Endothelial cell (in vitro differentiated cells): Measurements from ENCODE around the gene FAM237A. TPM values are rescaled to one million over a fixed set of nuclear protein-coding genes. Genes with fewer than 3 reads are reported as not detected.

Experiments used
- DNase-seq: peaks from one replicate; pipeline ENCODE4 v3.0.0; 2021; ENCODE audit warnings: low spot score
- H3K27ac Mint-ChIP-seq: one replicate; pipeline ENCODE4 v1.8.0; 2021; ENCODE audit warnings: mixed read lengths, inconsistent platforms; ENCODE audit not compliant: unreplicated experiment
- H3K27me3 Mint-ChIP-seq: one replicate; pipeline ENCODE4 v1.8.0; 2021; ENCODE audit warnings: mild to moderate bottlenecking, moderate library complexity, mixed read lengths, inconsistent platforms; ENCODE audit not compliant: unreplicated experiment
- H3K36me3 Mint-ChIP-seq: one replicate; pipeline ENCODE4 v1.8.0; 2021; ENCODE audit warnings: mild to moderate bottlenecking, low read depth, mixed read lengths, inconsistent platforms; ENCODE audit not compliant: unreplicated experiment
- H3K4me1 Mint-ChIP-seq: one replicate; pipeline ENCODE4 v1.8.0; 2021; ENCODE audit warnings: mild to moderate bottlenecking, mixed read lengths, inconsistent platforms; ENCODE audit not compliant: unreplicated experiment
- H3K4me3 Mint-ChIP-seq: one replicate; pipeline ENCODE4 v1.8.0; 2021; ENCODE audit warnings: mild to moderate bottlenecking, mixed read lengths, inconsistent platforms; ENCODE audit not compliant: unreplicated experiment
- H3K9me3 Mint-ChIP-seq: one replicate; pipeline ENCODE4 v1.8.0; 2021; ENCODE audit warnings: mixed read lengths, inconsistent platforms; ENCODE audit not compliant: unreplicated experiment
- total RNA-seq: library from RNA; stranded (reverse); fragmentation: NEBNext Ultra II Directional; extraction: Animal tissue kit (Norgen Biotek cat#: 25700); gene quantifications from one replicate; pipeline ENCODE4 v1.2.1, GENCODE V29; 2021; ENCODE audit not compliant: unreplicated experiment
- TF ChIP-seq, protein P1 (sequence below): fragments of 200-600 bp; sonication (generic); IDR thresholded peaks from one replicate; pipeline ENCODE4 v1.5.0; 2021; ENCODE audit warnings: antibody characterized with exemption; ENCODE audit not compliant: unreplicated experiment

Gene FAM237A
- total RNA-seq, 1 donor from 2014 or later = not detected

DNA sequence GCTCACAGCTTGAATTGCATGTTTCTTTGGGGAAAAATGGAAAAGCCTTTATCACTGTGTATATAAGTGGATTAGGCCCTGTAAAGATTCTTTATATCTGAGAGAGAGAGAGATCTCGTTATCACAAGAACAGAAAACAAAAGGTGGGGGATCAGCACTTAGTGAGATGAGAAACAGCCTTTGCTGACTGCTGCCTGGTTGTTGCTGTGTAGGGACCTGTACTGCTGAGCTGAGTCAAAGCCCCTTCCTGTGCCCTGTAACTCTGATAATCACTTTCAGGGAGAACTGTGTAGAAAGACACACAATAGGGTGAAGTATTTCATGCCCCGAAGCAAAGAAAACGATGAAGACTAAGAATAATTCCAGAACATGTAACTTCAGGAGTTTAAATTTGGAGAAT, 30.6 kb upstream of the FAM237A start:
- no peaks in the 10 kb centered on the region for H3K27me3 Mint-ChIP-seq
- no peaks in the 10 kb centered on the region for H3K36me3 Mint-ChIP-seq
- H3K4me3 Mint-ChIP-seq = no peak overlapping the region
- H3K4me1 Mint-ChIP-seq = no peaks in the 10 kb centered on the region
- no peaks in the 10 kb centered on the region for H3K9me3 Mint-ChIP-seq
- TF ChIP-seq, protein P1, sequence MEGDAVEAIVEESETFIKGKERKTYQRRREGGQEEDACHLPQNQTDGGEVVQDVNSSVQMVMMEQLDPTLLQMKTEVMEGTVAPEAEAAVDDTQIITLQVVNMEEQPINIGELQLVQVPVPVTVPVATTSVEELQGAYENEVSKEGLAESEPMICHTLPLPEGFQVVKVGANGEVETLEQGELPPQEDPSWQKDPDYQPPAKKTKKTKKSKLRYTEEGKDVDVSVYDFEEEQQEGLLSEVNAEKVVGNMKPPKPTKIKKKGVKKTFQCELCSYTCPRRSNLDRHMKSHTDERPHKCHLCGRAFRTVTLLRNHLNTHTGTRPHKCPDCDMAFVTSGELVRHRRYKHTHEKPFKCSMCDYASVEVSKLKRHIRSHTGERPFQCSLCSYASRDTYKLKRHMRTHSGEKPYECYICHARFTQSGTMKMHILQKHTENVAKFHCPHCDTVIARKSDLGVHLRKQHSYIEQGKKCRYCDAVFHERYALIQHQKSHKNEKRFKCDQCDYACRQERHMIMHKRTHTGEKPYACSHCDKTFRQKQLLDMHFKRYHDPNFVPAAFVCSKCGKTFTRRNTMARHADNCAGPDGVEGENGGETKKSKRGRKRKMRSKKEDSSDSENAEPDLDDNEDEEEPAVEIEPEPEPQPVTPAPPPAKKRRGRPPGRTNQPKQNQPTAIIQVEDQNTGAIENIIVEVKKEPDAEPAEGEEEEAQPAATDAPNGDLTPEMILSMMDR = no peak
- peak overlapping the region; percentile 22 for H3K27ac Mint-ChIP-seq
- no peak for DNase-seq

- Mint-ChIP-seq H3K4me1 (no peaks in the 10 kb centered on the region), H3K4me3 (no peak overlapping the region), H3K27me3 (peaks cover 2% of the 10 kb centered on the region), H3K9me3 (no peaks in the 10 kb centered on the region), H3K36me3 (no peaks in the 10 kb centered on the region), H3K27ac (no peak overlapping the region)
- no peak for DNase-seq
- TF ChIP-seq, protein P1 = no peak
These were observed 27.5 kb upstream of the FAM237A start for GRCh38 chr2:206614811-206615210.

DNA sequence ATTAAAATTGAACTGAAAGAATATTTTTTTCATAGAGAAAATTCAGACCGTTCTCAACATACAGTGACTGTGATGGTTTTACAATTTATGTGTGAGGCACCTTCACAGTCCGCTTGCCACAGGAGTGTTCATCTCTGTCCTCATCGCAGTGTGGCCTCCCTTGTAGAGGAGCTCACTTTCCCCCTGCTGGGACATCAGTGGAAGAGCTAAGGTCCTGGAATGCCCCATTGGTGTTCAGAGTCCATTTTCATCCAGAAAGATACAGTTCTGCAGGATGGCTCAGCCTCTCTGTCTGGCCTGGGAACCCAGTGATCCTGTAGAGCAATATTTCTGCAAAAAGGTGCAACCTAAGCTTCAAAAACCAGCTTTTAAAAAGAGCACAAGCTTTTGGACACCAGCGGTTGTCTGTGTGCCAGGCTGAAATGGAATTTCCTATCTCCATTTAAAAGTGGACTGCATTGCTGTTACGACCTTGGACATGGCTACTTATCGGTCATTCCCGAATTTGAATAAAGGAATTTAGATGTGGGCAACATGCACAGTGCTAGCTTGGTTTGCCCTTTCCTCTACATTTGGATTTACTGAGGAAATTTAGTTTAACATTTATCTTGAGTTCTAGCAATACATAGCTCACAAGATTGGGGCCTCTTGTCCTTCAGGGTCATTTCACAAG, 26.7 kb upstream of the FAM237A start:
- Mint-ChIP-seq H3K36me3 (no peaks in the 10 kb centered on the region), H3K9me3 (no peaks in the 10 kb centered on the region), H3K27me3 (peaks cover 2% of the 10 kb centered on the region), H3K4me3 (no peak overlapping the region), H3K27ac (no peak overlapping the region), H3K4me1 (no peaks in the 10 kb centered on the region)
- TF ChIP-seq, protein P1 = no peak
- no peak for DNase-seq

DNA sequence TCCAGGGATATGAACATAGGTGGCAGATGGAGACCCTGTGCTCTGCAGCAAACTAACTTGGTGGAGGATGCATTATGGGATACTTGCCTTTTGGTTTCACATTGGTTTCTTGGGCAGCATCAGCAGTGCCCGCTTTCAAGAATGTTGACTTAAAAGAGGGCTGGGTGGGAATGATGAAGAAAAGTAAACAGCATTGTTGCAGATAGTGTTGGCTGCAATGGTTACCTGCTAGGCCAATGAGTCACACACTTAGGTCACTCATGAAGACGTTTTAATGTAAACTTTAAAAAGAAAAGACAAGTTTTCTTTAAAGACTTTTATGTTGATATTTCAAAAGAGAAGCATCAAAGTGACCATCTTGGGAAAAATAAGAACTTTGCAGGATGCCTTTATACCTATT, 26.1 kb upstream of the FAM237A start:
- no peaks in the 10 kb centered on the region for H3K36me3 Mint-ChIP-seq
- TF ChIP-seq, protein P1 = no peak
- H3K4me3 Mint-ChIP-seq = no peak overlapping the region
- no peak overlapping the region for H3K27ac Mint-ChIP-seq
- no peak for DNase-seq
- peaks cover 2% of the 10 kb centered on the region for H3K27me3 Mint-ChIP-seq
- H3K9me3 Mint-ChIP-seq = no peaks in the 10 kb centered on the region
- H3K4me1 Mint-ChIP-seq = no peaks in the 10 kb centered on the region

DNA sequence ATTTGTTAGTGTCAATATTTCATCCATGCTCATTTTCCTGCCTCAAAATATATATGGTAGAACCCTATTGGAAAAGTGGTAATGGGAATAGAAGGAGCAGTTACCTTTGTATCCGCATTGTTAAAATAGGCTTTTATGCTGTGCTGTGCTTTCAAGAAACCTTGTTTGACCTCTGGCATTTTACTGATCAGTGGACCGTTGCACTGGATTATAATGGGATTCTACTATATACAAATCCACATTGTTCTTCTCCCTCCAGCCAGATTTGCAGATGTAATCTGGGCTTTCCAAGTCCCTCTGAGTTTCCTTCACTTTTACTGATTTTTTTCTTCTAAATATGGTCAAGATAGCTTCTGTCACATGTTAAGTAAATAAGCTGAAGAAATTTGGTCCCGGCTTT, 23.3 kb upstream of the FAM237A start:
- Mint-ChIP-seq H3K27me3 (peaks cover 2% of the 10 kb centered on the region), H3K9me3 (no peaks in the 10 kb centered on the region), H3K27ac (no peak overlapping the region), H3K4me1 (no peaks in the 10 kb centered on the region), H3K4me3 (no peak overlapping the region), H3K36me3 (no peaks in the 10 kb centered on the region)
- TF ChIP-seq, protein P1 = no peak
- no peak for DNase-seq
